H9 (cell line): Measurements from ENCODE around the gene MRPL17. TPM values are rescaled to one million over a fixed set of nuclear protein-coding genes. Genes with fewer than 3 reads are reported as not detected.

ENCODE experiments used
- DNase-seq: peaks from one replicate; pipeline ENCODE4 v3.0.0-alpha.2; 2017
- H2AFZ ChIP-seq: one replicate; pipeline ENCODE4 v1.6.1; 2013; ENCODE audit warnings: mild to moderate bottlenecking, low read length, control low read depth, moderate library complexity
- H2AK5ac ChIP-seq: 2 replicates; pipeline ENCODE4 v1.6.1; 2013; ENCODE audit warnings: low read length, control low read depth, mixed read lengths; ENCODE audit not compliant: insufficient read length
- H2BK120ac ChIP-seq: one replicate; pipeline ENCODE4 v1.6.1; 2013; ENCODE audit warnings: low read depth, mild to moderate bottlenecking, low read length, control low read depth, inconsistent platforms; ENCODE audit not compliant: poor library complexity, severe bottlenecking
- H2BK12ac ChIP-seq: 2 replicates; pipeline ENCODE4 v1.6.1; 2013; ENCODE audit warnings: low read length, control low read depth, mixed read lengths, low read depth; ENCODE audit not compliant: insufficient read length
- H2BK15ac ChIP-seq: 2 replicates; pipeline ENCODE4 v1.6.1; 2013; ENCODE audit warnings: low read depth, low read length, control low read depth
- H2BK20ac ChIP-seq: one replicate; pipeline ENCODE4 v1.6.1; 2013; ENCODE audit warnings: low read depth, mild to moderate bottlenecking, low read length, control low read depth, inconsistent platforms; ENCODE audit not compliant: poor library complexity, severe bottlenecking
- H2BK5ac ChIP-seq: 2 replicates; pipeline ENCODE4 v1.6.1; 2013; ENCODE audit warnings: low read length, control low read depth, mixed read lengths; ENCODE audit not compliant: insufficient read length
- H3K14ac ChIP-seq: 2 replicates; pipeline ENCODE4 v1.6.1; 2013; ENCODE audit warnings: low read length, control low read depth; ENCODE audit not compliant: insufficient read depth
- H3K18ac ChIP-seq: 2 replicates; pipeline ENCODE4 v1.6.1; 2013; ENCODE audit warnings: low read depth, mild to moderate bottlenecking, mixed read lengths, low read length, control low read depth; ENCODE audit not compliant: insufficient read length
- H3K23ac ChIP-seq: 2 replicates; pipeline ENCODE4 v1.6.1; 2013; ENCODE audit warnings: low read length, control low read depth, mixed read lengths, low read depth; ENCODE audit not compliant: insufficient read length
- H3K23me2 ChIP-seq: 2 replicates; pipeline ENCODE4 v1.6.1; 2013; ENCODE audit warnings: low read depth, mild to moderate bottlenecking, mixed read lengths, low read length, control low read depth; ENCODE audit not compliant: insufficient read length, poor library complexity, severe bottlenecking
- H3K27ac ChIP-seq: 2 replicates; pipeline ENCODE4 v1.5.1; 2013; ENCODE audit warnings: low read length, control low read depth, mixed read lengths, low read depth; ENCODE audit not compliant: insufficient read length
- H3K27me3 ChIP-seq: 2 replicates; pipeline ENCODE4 v1.6.1; 2013; ENCODE audit warnings: low read length, control low read depth, inconsistent platforms; ENCODE audit not compliant: insufficient read depth
- H3K4ac ChIP-seq: 2 replicates; pipeline ENCODE4 v1.6.1; 2013; ENCODE audit warnings: low read depth, mild to moderate bottlenecking, control low read depth, inconsistent platforms, low read length, moderate library complexity
- H3K4me1 ChIP-seq: 2 replicates; pipeline ENCODE4 v1.6.1; 2013; ENCODE audit warnings: low read length, control low read depth, inconsistent platforms; ENCODE audit not compliant: insufficient read depth
- H3K4me2 ChIP-seq: 2 replicates; pipeline ENCODE4 v1.6.1; 2013; ENCODE audit warnings: low read length, control low read depth, mixed read lengths; ENCODE audit not compliant: insufficient read length, insufficient read depth
- H3K56ac ChIP-seq: 2 replicates; pipeline ENCODE4 v1.6.1; 2013; ENCODE audit warnings: low read depth, mild to moderate bottlenecking, mixed read lengths, low read length, control low read depth; ENCODE audit not compliant: insufficient read length
- H3K79me1 ChIP-seq: 2 replicates; pipeline ENCODE4 v1.6.1; 2013; ENCODE audit warnings: low read depth, mild to moderate bottlenecking, moderate library complexity, low read length, control low read depth, inconsistent platforms; ENCODE audit not compliant: insufficient read depth, poor library complexity, severe bottlenecking
- H3K79me2 ChIP-seq: 2 replicates; pipeline ENCODE4 v1.6.1; 2013; ENCODE audit warnings: low read length, control low read depth, inconsistent platforms; ENCODE audit not compliant: insufficient read depth
- H3K9ac ChIP-seq: 2 replicates; pipeline ENCODE4 v1.6.1; 2013; ENCODE audit warnings: low read length, control low read depth, mixed read lengths; ENCODE audit not compliant: insufficient read length; ENCODE audit errors: extremely low read depth
- H3K9me3 ChIP-seq: one replicate; pipeline ENCODE4 v1.6.1; 2013; ENCODE audit warnings: low read depth, low read length, inconsistent platforms; ENCODE audit not compliant: control insufficient read depth
- H3T11ph ChIP-seq: one replicate; pipeline ENCODE4 v1.6.1; 2013; ENCODE audit warnings: mild to moderate bottlenecking, low read length, control low read depth, inconsistent platforms
- H4K20me1 ChIP-seq: one replicate; pipeline ENCODE4 v1.6.1; 2013; ENCODE audit not compliant: control insufficient read depth, insufficient read length, insufficient read depth
- H4K5ac ChIP-seq: 2 replicates; pipeline ENCODE4 v1.6.1; 2013; ENCODE audit warnings: low read depth, mild to moderate bottlenecking, mixed read lengths, low read length, control low read depth; ENCODE audit not compliant: insufficient read length
- H4K8ac ChIP-seq: replicated peaks from 2 replicates; pipeline ENCODE4 v1.6.1; 2013; ENCODE audit warnings: low read length, control low read depth, mixed read lengths, low read depth; ENCODE audit not compliant: insufficient read length
- H4K91ac ChIP-seq: 2 replicates; pipeline ENCODE4 v1.6.1; 2013; ENCODE audit warnings: low read depth, mild to moderate bottlenecking, moderate library complexity, mixed read lengths, low read length, control low read depth; ENCODE audit not compliant: insufficient read length
- H3K27ac Mint-ChIP-seq, 3 experiments: 2 replicates in 2 of 3; 3 replicates in 1 of 3; pipeline ENCODE4 v1.8.0; 2020 to 2021; ENCODE audit warnings: mixed read lengths in 3 of 3, mild to moderate bottlenecking in 1 of 3, moderate library complexity in 1 of 3
- H3K27me3 Mint-ChIP-seq: 2 replicates; pipeline ENCODE4 v1.8.0; 2021; ENCODE audit warnings: low read depth, mild to moderate bottlenecking, moderate library complexity, mixed read lengths
- H3K36me3 Mint-ChIP-seq, 3 experiments: 2 replicates in 2 of 3; 3 replicates in 1 of 3; pipeline ENCODE4 v1.8.0; 2020 to 2021; ENCODE audit warnings: low read depth in 3 of 3, mixed read lengths in 3 of 3; ENCODE audit not compliant: insufficient read depth in 1 of 3
- H3K4me1 Mint-ChIP-seq, 2 experiments: 2 replicates each; pipeline ENCODE4 v1.8.0; 2020; ENCODE audit warnings: mixed read lengths in 2 of 2
- H3K4me3 Mint-ChIP-seq, 2 experiments: 2 replicates in 1 of 2; 3 replicates in 1 of 2; pipeline ENCODE4 v1.8.0; 2020 to 2021; ENCODE audit warnings: mild to moderate bottlenecking in 2 of 2, mixed read lengths in 2 of 2, moderate library complexity in 1 of 2
- H3K9me3 Mint-ChIP-seq, 2 experiments: 2 replicates in 1 of 2; 3 replicates in 1 of 2; pipeline ENCODE4 v1.8.0; 2020; ENCODE audit warnings: mild to moderate bottlenecking in 2 of 2, mixed read lengths in 2 of 2, moderate library complexity in 1 of 2
- CTCF ChIP-seq: fragments of 200-600 bp; sonication (generic); conservative IDR thresholded peaks from 3 replicates; pipeline ENCODE4 v1.8.0; 2021; ENCODE audit warnings: antibody characterized with exemption, mild to moderate bottlenecking
- WGBS: extraction: QIAGEN DNeasy Blood & Tissue Kit; methylation state at CpG from one replicate; pipeline ENCODE4 v1.1.7; 2013; ENCODE audit warnings: missing lambda C conversion rate, low lambda C conversion rate, mixed read lengths; ENCODE audit not compliant: insufficient read length; ENCODE audit errors: extremely low coverage; 5-methylcytosine and 5-hydroxymethylcytosine counted together
- total RNA-seq: library from RNA; stranded (reverse); gene quantifications from 2 replicates; pipeline ENCODE4 v1.2.1, GENCODE V29; 2021

The MRPL17 gene
- total RNA-seq, 1 experiment from 2014 or later, result 75.5 TPM

- Mint-ChIP-seq H3K9me3 (peaks cover 13 to 22% of the 10 kb centered on the region in 2 experiments), H3K27me3 (no peaks in the 10 kb centered on the region; the same call in 1 of the 2 replicates), H3K4me3 (no peak overlapping the region), H3K4me1 (peaks cover 22 to 24% of the 10 kb centered on the region in 2 experiments), H3K36me3 (peaks cover 2 to 12% (median 7%) of the 10 kb centered on the region in 3 experiments; a peak in 6 of 7 replicates), H3K27ac (peak overlapping the region in 1 of 3 experiments; percentile 11; a peak in 1 of 7 replicates)
- Histone ChIP-seq H2BK120ac (no peak overlapping the region), H3K27me3 (no peaks in the 10 kb centered on the region), H2AK5ac (no peak overlapping the region), H2AFZ (no peak overlapping the region), H4K5ac (no peak overlapping the region), H3K79me1 (no peaks in the 10 kb centered on the region), H3K56ac (no peak overlapping the region), H3T11ph (no peak overlapping the region), H2BK12ac (no peak overlapping the region), H3K18ac (no peak overlapping the region), H4K8ac (no peak overlapping the region), H2BK15ac (no peak overlapping the region), H3K9me3 (no peaks in the 10 kb centered on the region), H2BK5ac (no peak overlapping the region), H3K4ac (no peak overlapping the region), H3K4me2 (no peak overlapping the region), H2BK20ac (no peak overlapping the region), H3K23me2 (no peaks in the 10 kb centered on the region), H4K20me1 (no peaks in the 10 kb centered on the region), H3K4me1 (peaks cover 4% of the 10 kb centered on the region; the same call in 1 of the 2 replicates), H3K14ac (no peak overlapping the region), H3K23ac (no peak overlapping the region), H3K79me2 (no peaks in the 10 kb centered on the region), H3K9ac (no peak overlapping the region), H3K27ac (no peak overlapping the region), H4K91ac (no peak overlapping the region)
- no peak for DNase-seq
- WGBS, result no CpG with 5 or more reads among the region's 4 CpGs
- no peak for TF ChIP-seq CTCF
These were observed 4.7 kb upstream of the MRPL17 start for GRCh38 chr11:6687876-6688275.
